Activated CD8-positive, alpha-beta T cell treated with anti-CD3 and anti-CD28 coated beads, Interleukin-2, amount 10 ng/mL, durations not matched to agents 7 days and 5 days (primary cell): ENCODE results near the gene PTPRA. TPM values are rescaled to one million over a fixed set of nuclear protein-coding genes. Genes with fewer than 3 reads are reported as not detected.

ENCODE experiments used
- ATAC-seq: fragments of 150-1000 bp; cut with Tn5 transposase; one replicate; pipeline ENCODE4 v1.10.0; 2021; ENCODE audit warnings: moderate library complexity
- CTCF ChIA-PET: fragments of 350-600 bp; sonication (Branson Sonifier 250); formaldehyde crosslinking; loops from one replicate; lab custom pipeline; 2021; ENCODE audit warnings: antibody characterized with exemption; lab: Charles Lee
- POLR2A ChIA-PET: fragments of 350-600 bp; sonication (Branson Sonifier 250); formaldehyde crosslinking; loops from one replicate; lab custom pipeline; 2021; ENCODE audit warnings: antibody characterized with exemption; lab: Charles Lee
- DNase-seq: peaks from one replicate; pipeline ENCODE4 v3.0.0-alpha.2; 2020
- H3K27ac Mint-ChIP-seq: one replicate; pipeline ENCODE4 v1.8.0; 2021; ENCODE audit warnings: mild to moderate bottlenecking, mixed read lengths
- H3K27me3 Mint-ChIP-seq: one replicate; pipeline ENCODE4 v1.8.0; 2021; ENCODE audit warnings: low read depth, mixed read lengths
- H3K36me3 Mint-ChIP-seq: one replicate; pipeline ENCODE4 v1.8.0; 2021; ENCODE audit warnings: low read depth, mixed read lengths
- H3K4me1 Mint-ChIP-seq: one replicate; pipeline ENCODE4 v1.8.0; 2021; ENCODE audit warnings: low read depth, mixed read lengths
- H3K4me3 Mint-ChIP-seq: one replicate; pipeline ENCODE4 v1.8.0; 2021; ENCODE audit warnings: mild to moderate bottlenecking, mixed read lengths
- H3K9me3 Mint-ChIP-seq: one replicate; pipeline ENCODE4 v1.8.0; 2022; ENCODE audit warnings: mixed read lengths; ENCODE audit not compliant: insufficient read depth
- total RNA-seq, 2 experiments: library from RNA; stranded (reverse); gene quantifications; one replicate each; pipeline ENCODE4 v1.2.3, GENCODE V29; 2021

PTPRA gene
- total RNA-seq, 2 experiments from 2014 or later = 58.5 to 60.9 TPM

- Mint-ChIP-seq H3K36me3 (peaks cover 8% of the 10 kb centered on the region), H3K27me3 (no peaks in the 10 kb centered on the region), H3K9me3 (no peaks in the 10 kb centered on the region), H3K4me3 (no peak overlapping the region), H3K27ac (no peak overlapping the region), H3K4me1 (peaks cover under 1% of the 10 kb centered on the region)
- ChIA-PET POLR2A (interaction anchor here (0.7 kb wide), 1 partner anchor 13 kb away, joined by 3 read pairs; no protein-coding TSS in a partner anchor), CTCF (interaction anchor here (1.3 to 1.7 kb wide), 2 partner anchors 18 to 244 kb away, joined by 4 to 5 read pairs; no protein-coding TSS in a partner anchor)
- DNase-seq = no peak
- ATAC-seq = no peak
These were observed 59.2 kb downstream of the PTPRA start for GRCh38 chr20:2932498-2932897.

GRCh38 chr20:2937902-2938301 lies 64.6 kb downstream of the PTPRA start:
- ATAC-seq (no peak), DNase-seq (no peak)
- POLR2A ChIA-PET = no interaction called here
- Mint-ChIP-seq H3K36me3 (peaks cover 12% of the 10 kb centered on the region), H3K4me3 (no peak overlapping the region), H3K4me1 (peaks cover 5% of the 10 kb centered on the region), H3K9me3 (peaks cover 3% of the 10 kb centered on the region), H3K27ac (no peak overlapping the region), H3K27me3 (no peaks in the 10 kb centered on the region)
- CTCF ChIA-PET = no interaction called here

- Mint-ChIP-seq H3K27ac (no peak overlapping the region), H3K4me1 (peaks cover 8% of the 10 kb centered on the region), H3K36me3 (peaks cover 6% of the 10 kb centered on the region), H3K27me3 (no peaks in the 10 kb centered on the region), H3K9me3 (peaks cover 3% of the 10 kb centered on the region), H3K4me3 (no peak overlapping the region)
- ChIA-PET CTCF (no interaction called here), POLR2A (no interaction called here)
- DNase-seq (no peak), ATAC-seq (no peak)
These were observed 69.2 kb downstream of the PTPRA start for GRCh38 chr20:2942439-2942838.

GRCh38 chr20:2946988-2947961 lies 74.0 kb downstream of the PTPRA start:
- POLR2A ChIA-PET = no interaction called here
- ATAC-seq = no peak

GRCh38 chr20:2948968-2949367 lies 75.7 kb downstream of the PTPRA start:
- Mint-ChIP-seq H3K27me3 (no peaks in the 10 kb centered on the region), H3K9me3 (no peaks in the 10 kb centered on the region), H3K27ac (no peak overlapping the region), H3K4me3 (no peak overlapping the region), H3K36me3 (peaks cover 16% of the 10 kb centered on the region), H3K4me1 (peaks cover 4% of the 10 kb centered on the region)
- DNase-seq (no peak), ATAC-seq (no peak)
- CTCF ChIA-PET = no interaction called here
- POLR2A ChIA-PET = no interaction called here

More at GRCh38 chr20:2946988-2947961, 74.0 kb downstream of the PTPRA start:
- Mint-ChIP-seq H3K27me3 (no peaks in the 10 kb centered on the region), H3K4me3 (no peak overlapping the region), H3K27ac (no peak overlapping the region), H3K4me1 (peaks cover 4% of the 10 kb centered on the region), H3K36me3 (peaks cover 16% of the 10 kb centered on the region), H3K9me3 (no peaks in the 10 kb centered on the region)
- CTCF ChIA-PET = no interaction called here
- no peak for DNase-seq

- H3K27me3 Mint-ChIP-seq = no peaks in the 10 kb centered on the region
- no peak overlapping the region for H3K27ac Mint-ChIP-seq
- CTCF ChIA-PET = no interaction called here
- no peaks in the 10 kb centered on the region for H3K9me3 Mint-ChIP-seq
- peaks cover 31% of the 10 kb centered on the region for H3K36me3 Mint-ChIP-seq
- POLR2A ChIA-PET = no interaction called here
- ATAC-seq (no peak), DNase-seq (no peak)
- H3K4me1 Mint-ChIP-seq = no peaks in the 10 kb centered on the region
- no peak overlapping the region for H3K4me3 Mint-ChIP-seq
These were observed 79.5 kb downstream of the PTPRA start for GRCh38 chr20:2952766-2953165.

GRCh38 chr20:2955257-2955970 lies 82.1 kb downstream of the PTPRA start:
- no peak for ATAC-seq
- ChIA-PET CTCF (interaction anchor here (0.8 kb wide), 1 partner anchor 57 kb away, joined by 3 read pairs; no protein-coding TSS in a partner anchor), POLR2A (interaction anchor here (0.7 kb wide), 1 partner anchor 42 kb away, joined by 3 read pairs; no protein-coding TSS in a partner anchor)
- DNase-seq = no peak
- no peak overlapping the region for H3K4me3 Mint-ChIP-seq
- H3K9me3 Mint-ChIP-seq = no peaks in the 10 kb centered on the region
- peaks cover 39% of the 10 kb centered on the region for H3K36me3 Mint-ChIP-seq
- H3K4me1 Mint-ChIP-seq = no peaks in the 10 kb centered on the region
- no peak overlapping the region for H3K27ac Mint-ChIP-seq
- H3K27me3 Mint-ChIP-seq = no peaks in the 10 kb centered on the region

- H3K9me3 Mint-ChIP-seq = no peaks in the 10 kb centered on the region
- H3K36me3 Mint-ChIP-seq = peaks cover 41% of the 10 kb centered on the region
- no peak for DNase-seq
- no peak overlapping the region for H3K4me3 Mint-ChIP-seq
- H3K4me1 Mint-ChIP-seq = no peaks in the 10 kb centered on the region
- ChIA-PET CTCF (no interaction called here), POLR2A (no interaction called here)
- no peak for ATAC-seq
- no peak overlapping the region for H3K27ac Mint-ChIP-seq
- no peaks in the 10 kb centered on the region for H3K27me3 Mint-ChIP-seq
These were observed 83.2 kb downstream of the PTPRA start for GRCh38 chr20:2956480-2956879.

GRCh38 chr20:2967841-2968240 lies 94.6 kb downstream of the PTPRA start:
- ChIA-PET POLR2A (no interaction called here), CTCF (no interaction called here)
- Mint-ChIP-seq H3K9me3 (no peaks in the 10 kb centered on the region), H3K4me3 (no peak overlapping the region), H3K4me1 (no peaks in the 10 kb centered on the region), H3K27ac (no peak overlapping the region), H3K27me3 (no peaks in the 10 kb centered on the region), H3K36me3 (peaks cover 31% of the 10 kb centered on the region)
- ATAC-seq = no peak
- no peak for DNase-seq

GRCh38 chr20:2972126-2972525 lies 98.8 kb downstream of the PTPRA start:
- ChIA-PET CTCF (no interaction called here), POLR2A (no interaction called here)
- no peaks in the 10 kb centered on the region for H3K27me3 Mint-ChIP-seq
- no peaks in the 10 kb centered on the region for H3K9me3 Mint-ChIP-seq
- H3K36me3 Mint-ChIP-seq = peaks cover 25% of the 10 kb centered on the region
- no peak for DNase-seq
- no peak overlapping the region for H3K4me3 Mint-ChIP-seq
- H3K4me1 Mint-ChIP-seq = no peaks in the 10 kb centered on the region
- no peak for ATAC-seq
- no peak overlapping the region for H3K27ac Mint-ChIP-seq

GRCh38 chr20:2973574-2973973 lies 100.3 kb downstream of the PTPRA start:
- H3K27me3 Mint-ChIP-seq = no peaks in the 10 kb centered on the region
- no peaks in the 10 kb centered on the region for H3K9me3 Mint-ChIP-seq
- H3K36me3 Mint-ChIP-seq = peaks cover 26% of the 10 kb centered on the region
- DNase-seq (no peak), ATAC-seq (no peak)
- ChIA-PET POLR2A (no interaction called here), CTCF (no interaction called here)
- no peak overlapping the region for H3K27ac Mint-ChIP-seq
- no peak overlapping the region for H3K4me3 Mint-ChIP-seq
- H3K4me1 Mint-ChIP-seq = peaks cover 8% of the 10 kb centered on the region

- CTCF ChIA-PET = no interaction called here
- Mint-ChIP-seq H3K27me3 (no peaks in the 10 kb centered on the region), H3K9me3 (no peaks in the 10 kb centered on the region), H3K4me3 (no peak overlapping the region), H3K27ac (no peak overlapping the region), H3K4me1 (peaks cover 11% of the 10 kb centered on the region), H3K36me3 (peaks cover 14% of the 10 kb centered on the region)
- no peak for ATAC-seq
- POLR2A ChIA-PET = no interaction called here
- DNase-seq = no peak
These were observed 105.2 kb downstream of the PTPRA start for GRCh38 chr20:2978519-2978918.
